GM19452 (cell line): ENCODE measurements around the gene CD300A.
"Not testable (repeated sequence)": the region's sequence is repeated elsewhere in the genome, so short reads cannot be mapped to it uniquely, and the experiment has no call there.

Experiments
- ATAC-seq: cut with Tn5 transposase; IDR thresholded peaks from one replicate; pipeline ENCODE4 v1.9.1; 2021; ENCODE audit not compliant: unreplicated experiment

The CD300A gene

DNA sequence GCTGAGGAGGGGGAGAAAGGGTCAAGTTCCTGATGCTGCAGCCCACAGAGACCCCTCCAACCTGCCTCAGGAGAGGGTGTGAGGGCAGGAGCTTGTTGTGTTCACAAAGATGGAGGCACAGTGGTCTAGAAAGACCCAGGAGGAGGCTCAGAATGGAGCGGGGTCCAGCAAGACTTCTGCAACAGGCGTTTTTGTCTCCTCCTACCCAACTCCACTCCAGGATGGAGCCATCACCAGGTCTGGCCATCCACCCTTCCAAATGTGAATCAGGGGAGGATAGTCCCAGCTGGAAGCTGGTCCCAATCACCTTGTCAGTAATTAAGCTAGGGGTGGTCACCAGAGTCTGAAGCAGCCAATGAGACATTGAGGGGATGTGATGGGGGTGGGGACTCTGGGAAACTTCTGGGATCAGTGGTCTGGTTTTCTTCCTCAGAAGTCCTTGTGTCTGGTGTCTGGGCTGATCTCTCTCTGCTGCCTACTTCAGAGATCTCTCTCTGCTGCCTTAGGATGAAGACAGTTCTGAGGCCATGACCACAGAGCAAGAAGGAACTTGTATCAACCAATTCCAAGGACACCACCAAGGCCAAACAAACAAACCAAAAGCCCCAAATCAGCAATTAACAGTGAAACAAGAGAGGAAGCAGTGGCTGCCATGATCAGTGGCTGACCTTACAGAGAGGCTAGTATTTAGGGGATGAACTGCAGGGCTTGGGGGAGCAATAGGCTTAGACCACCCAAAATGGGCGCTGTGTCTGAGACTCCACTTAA, 50.3 kb downstream of the CD300A start:
- no peak for ATAC-seq

DNA sequence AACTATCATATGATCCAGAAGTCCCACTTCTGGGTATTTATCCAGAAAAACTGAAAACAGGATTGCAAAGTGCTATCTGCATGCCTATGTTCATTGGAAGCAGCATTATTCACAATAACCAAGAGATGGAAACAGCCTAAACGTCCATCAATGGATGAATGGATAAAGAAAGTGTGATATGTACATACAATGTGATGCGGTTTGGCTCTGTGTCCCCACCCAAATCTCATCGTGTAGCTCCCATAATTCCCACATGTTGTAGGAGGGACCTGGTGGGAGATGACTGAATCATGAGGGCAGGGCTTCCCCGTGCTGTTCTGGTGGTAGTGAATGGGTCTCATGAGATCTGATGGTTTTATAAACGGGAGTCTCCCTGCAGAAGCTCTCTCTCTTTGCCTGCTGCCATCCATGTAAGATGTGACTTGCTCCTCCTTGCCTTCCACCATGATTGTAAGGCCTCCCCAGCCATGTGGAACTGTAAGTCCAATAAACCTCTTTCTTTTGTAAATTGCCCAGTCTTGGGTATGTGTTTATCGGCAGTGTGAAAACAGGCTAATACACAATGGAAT, 52.1 kb downstream of the CD300A start:
- not testable (repeated sequence) for ATAC-seq

DNA sequence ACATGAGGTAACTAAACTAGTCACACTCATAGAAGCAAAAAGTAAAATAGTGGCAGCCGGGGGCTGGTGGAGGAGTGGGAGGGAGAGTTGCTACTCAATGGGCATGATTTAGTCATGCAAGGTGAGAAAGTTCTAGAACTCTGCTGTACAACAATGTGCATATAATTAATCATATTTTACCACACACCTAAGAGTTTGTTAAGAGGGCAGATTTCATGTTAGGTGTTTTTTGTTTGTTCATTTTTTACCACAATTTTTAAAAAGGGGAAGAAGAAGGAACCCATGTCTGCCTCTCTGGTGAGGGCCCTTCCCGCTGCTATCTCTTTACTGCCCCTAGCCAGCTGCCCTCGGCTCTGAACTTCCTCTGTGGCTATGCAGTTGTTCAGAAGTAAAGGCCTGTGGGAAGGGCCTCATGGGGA, 53.6 kb downstream of the CD300A start:
- ATAC-seq = no peak

DNA sequence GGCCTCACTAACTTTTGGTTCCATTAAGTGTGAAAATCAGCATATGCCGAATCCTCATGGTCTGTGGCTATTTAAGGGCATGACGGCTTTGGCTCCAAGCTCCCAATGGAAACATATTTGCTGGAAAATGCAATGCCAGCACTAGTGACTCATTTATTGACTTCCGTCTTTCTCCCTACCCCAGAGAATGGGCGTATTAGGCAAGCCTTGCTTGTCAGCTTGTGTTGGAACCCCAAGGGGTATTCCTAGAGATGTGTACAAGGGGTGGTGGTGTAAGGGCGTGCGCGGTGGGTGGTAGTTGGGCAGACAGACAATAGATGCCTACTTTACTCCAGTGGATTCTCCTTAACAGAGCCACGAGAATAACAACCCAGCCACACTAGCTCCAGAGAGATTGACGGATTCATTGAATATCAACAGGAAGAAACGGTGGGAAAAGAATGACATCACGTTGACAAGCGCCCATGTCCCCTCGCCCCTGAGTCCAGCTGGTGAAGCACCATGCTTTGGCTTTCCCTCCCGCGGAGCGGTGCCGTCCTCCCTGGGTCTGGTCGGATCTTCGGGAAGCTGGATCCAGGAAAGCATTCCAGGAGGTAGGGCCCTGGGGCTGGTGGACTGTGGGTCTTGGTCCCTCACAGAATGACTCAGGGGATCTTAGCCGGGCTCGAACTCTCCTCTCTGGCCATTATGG, 54.5 kb downstream of the CD300A start:
- ATAC-seq = no peak

DNA sequence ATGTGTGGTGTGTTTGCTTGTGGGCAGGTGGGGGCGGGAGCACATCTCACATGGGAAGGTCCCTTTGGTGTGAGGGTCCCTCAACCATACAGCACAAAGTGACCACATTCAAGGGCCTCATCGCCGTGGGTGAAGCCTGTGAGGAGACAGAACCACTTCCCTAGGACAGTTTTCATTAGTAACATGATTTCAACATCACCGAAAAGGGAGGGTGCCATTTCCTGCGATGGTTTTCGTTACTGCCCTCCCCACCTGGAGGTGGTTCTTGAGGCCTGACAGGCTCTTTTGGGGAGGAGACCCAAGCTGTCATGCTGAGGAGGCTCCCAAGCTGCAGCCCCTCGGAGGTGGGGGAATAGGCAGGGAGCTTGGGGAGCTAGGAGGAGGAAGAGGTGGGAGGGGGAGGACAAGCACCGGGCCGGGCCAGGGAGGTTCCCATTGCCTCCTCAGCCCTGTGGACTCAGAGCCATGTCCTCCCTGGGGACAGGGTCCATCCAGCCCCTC, 55.3 kb downstream of the CD300A start:
- ATAC-seq = no peak

DNA sequence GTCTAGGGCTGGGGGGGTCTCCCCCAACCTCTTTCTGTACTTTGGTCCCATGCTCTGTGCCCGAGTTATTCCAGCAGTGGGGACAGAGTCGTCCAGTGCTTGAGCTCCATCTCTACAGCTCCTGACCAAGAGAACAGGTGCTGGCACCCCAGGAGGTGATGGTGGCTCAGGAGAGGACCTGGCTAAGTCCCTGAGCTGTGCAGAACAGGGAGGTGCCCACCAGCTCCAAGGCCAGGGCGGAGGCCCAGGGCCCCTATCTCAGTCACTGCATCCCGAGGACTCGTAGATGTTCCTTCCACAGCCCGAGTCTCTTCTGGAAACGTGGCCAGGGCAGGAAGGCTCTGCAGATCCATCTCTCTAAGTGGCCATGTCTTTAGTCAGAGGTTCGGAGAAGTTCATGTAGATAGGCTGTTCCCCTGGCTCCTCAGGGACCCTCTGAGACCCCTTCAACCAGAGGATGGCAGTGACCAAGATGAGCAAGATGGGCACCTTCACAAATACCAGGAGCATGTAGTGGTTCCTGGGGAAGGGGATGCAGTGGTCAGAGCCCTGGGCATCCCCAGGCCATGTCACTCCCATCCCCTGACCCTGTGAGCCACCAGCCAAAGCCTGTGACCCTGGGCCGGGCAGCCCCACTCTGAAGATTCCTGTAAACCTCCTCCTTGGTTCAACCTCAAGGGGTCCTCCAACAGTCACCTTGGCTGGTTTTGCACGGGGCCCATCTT, 56.1 kb downstream of the CD300A start:
- no peak for ATAC-seq

DNA sequence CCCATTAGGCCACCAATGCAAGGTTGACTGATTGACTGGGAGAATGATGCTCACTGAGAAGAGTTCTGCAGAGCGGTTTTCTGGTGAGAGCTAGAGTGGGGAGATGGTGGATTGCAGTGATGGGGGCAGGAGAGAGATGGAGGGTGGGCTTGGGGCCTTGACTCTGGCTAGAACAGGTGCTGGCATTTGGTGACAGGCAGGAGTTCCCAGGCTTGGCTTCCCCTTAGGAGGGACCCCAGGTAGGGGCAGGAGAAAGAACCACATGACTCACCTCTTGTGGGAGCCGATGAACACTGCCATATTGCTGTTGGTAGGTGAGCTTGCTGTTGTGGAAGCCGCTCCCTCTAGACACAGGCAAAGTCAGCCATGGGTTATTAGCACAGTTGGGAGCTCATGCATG, 56.9 kb downstream of the CD300A start:
- no peak for ATAC-seq

DNA sequence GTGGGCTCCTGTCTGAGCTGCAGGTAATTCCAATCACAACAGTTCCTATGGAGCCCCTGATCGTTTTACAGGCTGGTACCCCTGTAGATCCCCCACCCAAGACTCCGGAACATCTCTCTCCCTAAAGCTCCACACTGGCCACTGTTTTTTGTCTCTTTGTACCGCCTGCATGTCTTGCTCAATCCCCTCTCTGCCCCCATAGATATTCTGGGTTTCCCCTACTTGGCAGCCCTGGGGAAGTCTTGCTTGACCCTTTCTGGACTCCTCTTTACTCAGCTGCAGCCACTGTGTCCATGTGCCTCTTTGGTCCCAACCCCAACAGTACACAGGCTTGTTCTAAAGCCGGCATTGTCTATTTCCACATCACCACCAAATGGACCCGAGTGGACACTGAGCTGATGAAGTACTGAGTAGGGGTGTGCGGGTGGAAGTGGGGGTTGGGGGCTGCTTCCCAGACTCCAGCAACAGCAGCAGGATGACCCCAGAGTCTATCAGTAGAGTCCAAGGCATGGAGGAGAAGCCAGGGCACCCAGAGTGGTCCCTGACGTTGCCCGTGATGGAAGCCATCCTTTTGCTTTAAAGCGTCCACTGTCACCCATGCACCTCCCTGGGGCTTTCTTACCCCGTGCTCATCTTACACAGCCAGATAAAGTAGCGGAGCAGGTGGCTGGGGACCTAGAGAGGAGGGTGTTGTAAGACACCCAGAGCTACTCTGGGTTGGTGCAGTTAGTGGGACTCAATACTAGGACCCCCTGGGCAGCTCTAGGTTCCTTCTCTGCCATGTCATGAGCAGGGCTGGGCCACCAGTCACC, 58.4 kb downstream of the CD300A start:
- no peak for ATAC-seq

DNA sequence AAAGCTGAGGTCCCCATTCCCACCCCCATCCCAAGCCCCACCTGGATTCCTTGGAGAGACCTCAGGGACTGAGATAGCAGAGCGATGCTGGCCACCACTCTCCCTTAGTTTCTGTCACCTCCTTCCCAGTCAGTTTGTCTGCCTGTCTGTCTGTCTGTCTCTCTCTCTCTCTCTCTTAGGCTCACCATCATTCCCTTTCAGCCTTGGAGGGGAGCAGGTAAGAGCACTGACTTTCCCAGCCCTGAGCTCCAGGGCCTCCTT, 59.0 kb downstream of the CD300A start:
- ATAC-seq = no peak

DNA sequence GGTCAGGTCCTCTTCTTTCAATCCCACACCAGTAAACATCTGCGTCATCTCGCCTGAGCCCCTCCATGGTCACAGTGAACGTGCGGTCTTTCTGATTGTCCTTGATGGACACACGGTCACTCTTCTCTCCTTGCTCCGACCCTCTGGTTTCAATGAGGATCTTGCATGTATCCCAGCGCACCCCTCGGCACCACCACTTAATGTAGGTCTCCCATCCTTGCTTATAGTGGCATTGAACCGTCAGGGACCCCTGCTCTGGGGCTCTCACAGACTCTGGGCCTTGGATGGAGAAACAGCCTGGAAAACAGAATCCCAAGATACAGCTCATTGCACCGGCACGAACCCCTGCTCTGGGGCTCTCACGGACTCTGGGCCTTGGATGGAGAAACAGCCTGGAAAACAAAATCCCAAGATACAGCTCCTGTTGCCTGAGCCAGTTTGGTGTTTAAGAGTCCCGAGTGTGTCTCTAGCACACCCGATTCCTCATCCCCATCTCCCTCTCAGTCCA, 59.4 kb downstream of the CD300A start:
- no peak for ATAC-seq

DNA sequence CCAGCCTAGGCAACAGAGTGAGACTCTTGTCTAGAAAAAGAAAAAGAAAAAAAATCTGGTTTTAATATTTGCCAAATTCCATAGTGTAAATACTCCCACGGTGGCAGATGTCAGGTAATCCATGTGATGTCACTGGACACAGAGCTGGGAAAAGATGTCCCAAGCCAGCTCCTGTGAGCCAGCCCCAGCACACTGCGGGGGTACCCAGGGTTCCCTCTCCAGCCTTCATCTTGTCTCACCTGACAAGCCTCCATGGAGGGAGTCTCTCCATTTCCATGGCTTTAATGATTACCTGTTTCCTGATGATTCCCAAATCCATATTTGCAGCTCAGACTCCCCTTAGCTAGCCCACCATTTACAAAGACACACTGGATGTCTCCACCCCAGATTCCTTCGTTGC, 60.2 kb downstream of the CD300A start:
- no peak for ATAC-seq

DNA sequence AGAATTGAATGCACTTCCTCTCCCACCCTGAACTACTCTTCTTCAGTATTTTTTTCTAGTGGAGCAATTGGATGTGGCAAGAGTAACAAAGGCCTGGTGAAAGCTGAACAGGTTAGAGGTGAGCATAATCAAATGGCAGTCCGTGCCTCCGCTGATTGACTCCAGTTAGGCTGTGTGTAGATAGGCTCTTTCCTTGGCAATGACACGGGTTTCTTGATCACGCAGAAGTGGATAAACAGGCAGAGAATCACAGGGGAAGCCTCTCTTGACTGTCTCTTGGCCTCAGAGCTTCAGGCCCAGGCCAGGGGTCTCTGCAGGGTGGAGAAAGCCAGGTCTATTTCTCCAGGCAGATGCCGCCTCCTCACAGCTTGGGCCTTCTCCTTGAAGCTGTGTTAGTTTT, 60.6 kb downstream of the CD300A start:
- ATAC-seq = no peak

DNA sequence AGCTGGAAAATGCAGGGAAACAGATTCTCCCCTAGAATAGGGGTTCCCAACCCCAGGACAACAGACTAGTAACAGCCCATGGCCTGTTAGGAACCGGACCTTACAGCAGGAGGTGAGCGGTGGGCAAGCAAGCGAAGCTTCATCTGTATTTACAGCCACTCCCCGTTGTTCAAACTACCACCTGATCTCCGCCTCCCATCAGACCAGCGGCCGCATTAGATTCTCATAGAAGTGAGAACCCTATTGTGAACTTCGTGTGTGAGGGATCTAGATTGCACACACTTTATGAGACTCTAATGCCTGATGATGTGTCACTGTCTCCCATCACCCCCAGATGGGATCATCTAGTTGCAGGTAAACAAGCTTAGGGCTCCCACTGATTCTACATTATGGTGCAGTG, 61.3 kb downstream of the CD300A start:
- no peak for ATAC-seq

DNA sequence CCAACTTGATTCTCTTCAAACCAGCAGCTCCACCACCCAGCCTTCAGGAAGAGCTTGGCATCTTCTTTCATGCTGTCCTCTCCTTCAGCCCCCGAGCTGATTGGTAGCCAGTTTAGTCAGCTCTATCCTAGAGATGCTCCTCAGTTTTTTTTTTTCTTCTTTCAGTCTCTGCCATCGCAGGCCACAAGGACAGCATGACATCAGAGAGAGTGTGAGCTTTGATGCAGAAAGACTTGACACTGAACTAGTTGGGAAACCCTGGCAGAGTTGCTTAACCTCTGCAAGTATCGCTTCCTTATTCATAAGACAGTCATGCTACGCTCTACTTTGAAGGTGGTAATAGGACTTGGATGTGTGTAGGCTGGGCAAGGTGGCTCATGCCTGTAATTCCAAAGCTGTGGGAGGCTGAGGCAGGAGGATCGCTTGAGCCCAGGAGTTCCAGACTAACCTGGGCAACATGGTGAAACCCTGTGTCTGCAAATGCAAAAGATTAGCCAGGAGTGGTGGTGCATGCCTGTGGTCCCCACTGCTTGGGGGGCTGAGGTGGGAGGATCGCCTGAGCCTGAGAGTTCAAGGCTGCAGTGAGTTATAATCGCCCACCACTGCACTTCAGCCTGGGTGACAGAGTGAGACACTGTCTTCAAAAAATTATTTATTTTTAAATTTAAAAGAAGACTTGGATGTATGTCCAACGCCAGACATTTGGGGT, 62.2 kb downstream of the CD300A start:
- ATAC-seq = peak; percentile 85

DNA sequence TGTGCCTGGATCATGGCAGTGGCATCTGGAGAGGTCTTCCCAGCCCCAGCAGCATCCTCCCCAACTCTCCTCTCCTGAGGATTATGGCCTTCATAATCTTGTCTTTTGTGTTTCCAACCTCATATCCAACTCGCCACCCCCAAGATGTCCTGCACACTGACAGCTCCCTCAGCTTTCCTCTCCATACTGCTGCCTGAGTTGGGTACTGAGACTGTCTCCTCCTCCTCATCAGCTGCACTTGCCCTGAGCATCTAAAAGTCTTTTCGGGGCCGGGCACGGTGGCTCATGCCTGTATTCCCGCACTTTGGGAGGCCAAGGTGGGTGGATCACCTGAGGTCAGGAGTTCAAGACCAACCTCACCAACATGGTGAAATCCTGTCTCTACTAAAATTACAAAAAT, 62.8 kb downstream of the CD300A start:
- no peak for ATAC-seq

DNA sequence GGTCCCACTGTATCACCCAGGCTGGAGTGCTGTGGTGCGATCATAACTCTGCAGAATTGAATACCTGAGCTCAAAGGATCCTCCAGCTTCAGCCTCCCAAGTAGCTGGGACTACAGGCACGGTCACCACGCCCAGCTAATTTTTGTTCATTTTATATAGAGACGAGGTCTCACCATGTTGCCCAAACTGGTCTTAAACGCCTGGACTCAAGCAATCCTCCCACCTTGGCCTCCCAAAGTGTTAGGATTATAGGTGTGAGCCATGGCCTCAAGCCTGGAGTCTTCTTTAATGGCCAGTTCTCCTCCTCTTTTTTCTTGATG, 64.4 kb downstream of the CD300A start:
- ATAC-seq = no peak

DNA sequence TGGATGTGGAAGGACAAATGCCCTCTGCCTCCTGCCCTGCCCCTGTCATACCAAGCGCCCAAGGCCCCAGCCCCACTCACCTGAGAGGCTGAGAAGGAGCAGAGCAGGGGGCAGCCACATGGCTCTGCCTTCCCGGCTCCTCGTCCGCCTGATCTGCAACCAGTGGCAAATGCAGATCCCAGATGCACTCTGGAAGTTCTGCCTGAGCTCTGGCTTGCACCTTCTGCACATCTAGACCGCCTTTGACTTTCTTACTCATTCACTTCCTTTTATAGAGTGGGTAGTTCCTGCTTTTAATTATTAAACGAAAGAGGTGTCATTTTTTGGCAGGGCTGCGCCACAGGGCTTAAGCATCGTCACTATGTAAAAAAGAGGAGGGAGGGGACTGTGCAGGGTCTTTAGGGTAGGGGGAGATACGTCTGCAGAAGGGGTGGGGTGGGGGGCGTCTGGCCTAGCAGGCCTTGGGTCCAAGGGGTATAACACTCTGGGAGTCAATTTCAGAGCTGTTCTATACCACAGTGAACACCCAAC, 64.9 kb downstream of the CD300A start, which contains the start of gene CD300LB:
TSS of gene CD300LB (minus strand) at position 245 of the 531 bp plus-strand sequence. CDS start at position 120, 125 bp downstream.
- no peak for ATAC-seq

DNA sequence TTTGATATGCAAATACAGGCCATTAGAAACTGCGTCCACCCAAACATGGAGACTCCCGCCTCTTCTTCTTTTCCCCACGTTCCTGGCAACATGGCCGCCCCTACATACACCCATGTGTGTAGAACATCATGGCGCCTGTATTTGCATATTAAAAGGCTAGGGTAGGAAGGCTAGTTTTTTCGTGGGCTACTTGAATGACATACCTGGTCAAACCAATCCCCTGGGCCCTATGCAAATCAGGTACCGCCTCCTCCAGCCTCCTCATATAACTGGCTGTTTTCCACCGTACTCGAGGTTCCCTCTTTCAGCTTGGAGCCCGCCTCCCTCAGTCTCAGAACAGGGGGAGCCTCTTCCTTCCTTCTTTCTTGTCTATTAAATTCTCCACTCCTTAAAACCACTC, 65.7 kb downstream of the CD300A start:
- no peak for ATAC-seq
